RWPE1 (cell line): Measurements from ENCODE around the gene DDX17.

ENCODE experiments used
- CTCF ChIA-PET: fragments of 350-600 bp; sonication (Branson Sonifier 250); formaldehyde crosslinking; extraction: SDS; loops from one replicate; lab custom pipeline; 2021; lab: Yijun Ruan, JAX
- POLR2A ChIA-PET: fragments of 400-600 bp; formaldehyde crosslinking; extraction: SDS; loops from one replicate; lab custom pipeline; 2020; ENCODE audit warnings: antibody characterized with exemption; ENCODE audit not compliant: low non-redundant PET; lab: Yijun Ruan, JAX
- DNase-seq: peaks from one replicate; pipeline ENCODE4 v3.0.0; 2012; ENCODE audit warnings: low spot score
- H3K27ac ChIP-seq: fragments of 450-650 bp; 2 replicates; pipeline ENCODE4 v1.5.1; 2017
- TF ChIP-seq, protein P1 (sequence below): fragments of 450-650 bp; conservative IDR thresholded peaks from 2 replicates; pipeline ENCODE4 v1.5.1; 2017; ENCODE audit warnings: low read depth, mild to moderate bottlenecking

The DDX17 gene

GRCh38 chr22:38444783-38445182 is 61.3 kb downstream of the DDX17 start:
- ChIA-PET CTCF (no interaction called here), POLR2A (no interaction called here)
- DNase-seq: no peak
- TF ChIP-seq, protein P1, sequence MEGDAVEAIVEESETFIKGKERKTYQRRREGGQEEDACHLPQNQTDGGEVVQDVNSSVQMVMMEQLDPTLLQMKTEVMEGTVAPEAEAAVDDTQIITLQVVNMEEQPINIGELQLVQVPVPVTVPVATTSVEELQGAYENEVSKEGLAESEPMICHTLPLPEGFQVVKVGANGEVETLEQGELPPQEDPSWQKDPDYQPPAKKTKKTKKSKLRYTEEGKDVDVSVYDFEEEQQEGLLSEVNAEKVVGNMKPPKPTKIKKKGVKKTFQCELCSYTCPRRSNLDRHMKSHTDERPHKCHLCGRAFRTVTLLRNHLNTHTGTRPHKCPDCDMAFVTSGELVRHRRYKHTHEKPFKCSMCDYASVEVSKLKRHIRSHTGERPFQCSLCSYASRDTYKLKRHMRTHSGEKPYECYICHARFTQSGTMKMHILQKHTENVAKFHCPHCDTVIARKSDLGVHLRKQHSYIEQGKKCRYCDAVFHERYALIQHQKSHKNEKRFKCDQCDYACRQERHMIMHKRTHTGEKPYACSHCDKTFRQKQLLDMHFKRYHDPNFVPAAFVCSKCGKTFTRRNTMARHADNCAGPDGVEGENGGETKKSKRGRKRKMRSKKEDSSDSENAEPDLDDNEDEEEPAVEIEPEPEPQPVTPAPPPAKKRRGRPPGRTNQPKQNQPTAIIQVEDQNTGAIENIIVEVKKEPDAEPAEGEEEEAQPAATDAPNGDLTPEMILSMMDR: no peak
- H3K27ac ChIP-seq: no peak overlapping the region

- POLR2A ChIA-PET: no interaction called here
- H3K27ac ChIP-seq: no peak overlapping the region
- CTCF ChIA-PET: interaction anchor here (0.6 kb wide), 1 partner anchor 128 kb away, joined by 3 read pairs; no protein-coding TSS in a partner anchor
- TF ChIP-seq, protein P1: no peak
- no peak for DNase-seq
Measured at GRCh38 chr22:38443628-38444521, 62.2 kb downstream of the DDX17 start.

- CTCF ChIA-PET: interaction anchor here (0.6 kb wide), 1 partner anchor 129 kb away, joined by 3 read pairs; no protein-coding TSS in a partner anchor
- H3K27ac ChIP-seq: no peak overlapping the region
- DNase-seq: no peak
- TF ChIP-seq, protein P1: no peak
- POLR2A ChIA-PET: no interaction called here
Measured at GRCh38 chr22:38442967-38443627, 63.0 kb downstream of the DDX17 start.

- no peak overlapping the region for H3K27ac ChIP-seq
- no peak for DNase-seq
- CTCF ChIA-PET: interaction anchor here (0.6 kb wide), 1 partner anchor 327 kb away, joined by 3 read pairs; no protein-coding TSS in a partner anchor
- POLR2A ChIA-PET: interaction anchor here (0.6 kb wide), 1 partner anchor 17 kb away, joined by 3 read pairs; no protein-coding TSS in a partner anchor
- TF ChIP-seq, protein P1: no peak
Measured at GRCh38 chr22:38441620-38442287, 64.4 kb downstream of the DDX17 start.

DNA sequence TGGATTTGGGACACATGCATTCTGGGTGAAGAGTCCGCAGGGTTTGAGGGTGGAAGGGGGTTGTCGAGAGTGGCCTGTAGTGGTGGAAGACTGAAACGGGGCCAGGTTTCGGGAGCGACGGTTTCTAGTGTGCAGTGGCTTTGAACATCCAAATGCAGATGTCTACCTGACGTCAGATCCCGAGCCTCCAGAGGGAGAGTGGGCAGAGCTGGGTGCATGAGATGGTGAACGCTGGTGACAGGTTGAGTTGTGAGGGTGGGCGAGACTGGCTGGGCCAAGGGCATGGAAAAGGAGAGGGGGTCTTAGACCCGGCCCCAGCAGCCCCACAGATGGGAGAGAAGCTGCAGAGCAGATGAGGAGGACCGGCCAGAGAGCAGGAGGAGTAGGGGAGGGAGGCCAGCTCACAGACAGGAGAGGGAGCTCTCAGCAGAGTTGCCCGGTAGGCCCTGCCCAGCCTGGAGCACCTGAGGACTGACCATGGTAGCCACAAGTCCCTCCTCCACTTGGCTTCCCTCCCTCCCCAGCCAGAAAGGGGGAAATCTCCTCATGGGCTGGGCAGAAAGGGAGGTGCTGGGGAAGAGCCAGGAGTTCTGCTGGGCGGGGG is 65.3 kb downstream of the DDX17 start:
- no peak overlapping the region for H3K27ac ChIP-seq
- TF ChIP-seq, protein P1: no peak
- DNase-seq: no peak
- POLR2A ChIA-PET: no interaction called here
- CTCF ChIA-PET: interaction anchor here (0.6 kb wide), 1 partner anchor 91 kb away, joined by 3 read pairs; no protein-coding TSS in a partner anchor

- ChIA-PET CTCF (interaction anchor here (0.5 kb wide), 1 partner anchor 177 kb away, joined by 3 read pairs; no protein-coding TSS in a partner anchor), POLR2A (no interaction called here)
- no peak for DNase-seq
- no peak overlapping the region for H3K27ac ChIP-seq
- TF ChIP-seq, protein P1: no peak
Measured at GRCh38 chr22:38437416-38437815, 68.7 kb downstream of the DDX17 start.
